GM19351 (cell line): ENCODE results near the gene CHRNE.
"Not testable (repeated sequence)": the region's sequence is repeated elsewhere in the genome, so short reads cannot be mapped to it uniquely, and the experiment has no call there.

Experiments used
- ATAC-seq: cut with Tn5 transposase; IDR thresholded peaks from one replicate; pipeline ENCODE4 v1.9.1; 2021; ENCODE audit warnings: mild to moderate bottlenecking, moderate library complexity; ENCODE audit not compliant: unreplicated experiment

The CHRNE gene

GRCh38 chr17:4891411-4892410 lies 11.2 kb downstream of the CHRNE start:
- no peak for ATAC-seq

GRCh38 chr17:4887581-4887980 lies 15.3 kb downstream of the CHRNE start:
- ATAC-seq, result no peak

DNA sequence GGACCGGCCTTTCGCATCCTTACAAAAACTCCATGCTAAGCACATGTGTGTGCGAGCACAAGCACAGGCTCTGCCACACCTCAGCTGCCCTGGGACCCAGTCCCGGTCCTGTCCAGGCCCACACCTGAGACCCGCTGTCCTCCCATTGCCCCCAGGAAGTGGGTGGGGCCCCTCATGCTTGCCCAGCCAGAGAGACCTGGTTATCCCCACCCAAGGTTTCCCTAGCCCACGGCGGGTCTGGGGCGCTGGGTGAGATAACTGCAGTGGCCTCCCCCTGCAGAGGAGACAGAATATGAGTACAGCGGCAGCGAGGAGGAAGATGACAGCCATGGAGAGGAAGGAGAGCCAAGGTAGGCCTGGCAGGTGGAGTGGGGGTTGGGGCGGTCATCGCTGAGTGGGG lies 16.1 kb downstream of the CHRNE start:
- ATAC-seq, result no peak

GRCh38 chr17:4884489-4884888 lies 18.4 kb downstream of the CHRNE start:
- ATAC-seq, result no peak

- ATAC-seq, result no peak
These were observed 20.9 kb downstream of the CHRNE start for GRCh38 chr17:4881761-4882555.

DNA sequence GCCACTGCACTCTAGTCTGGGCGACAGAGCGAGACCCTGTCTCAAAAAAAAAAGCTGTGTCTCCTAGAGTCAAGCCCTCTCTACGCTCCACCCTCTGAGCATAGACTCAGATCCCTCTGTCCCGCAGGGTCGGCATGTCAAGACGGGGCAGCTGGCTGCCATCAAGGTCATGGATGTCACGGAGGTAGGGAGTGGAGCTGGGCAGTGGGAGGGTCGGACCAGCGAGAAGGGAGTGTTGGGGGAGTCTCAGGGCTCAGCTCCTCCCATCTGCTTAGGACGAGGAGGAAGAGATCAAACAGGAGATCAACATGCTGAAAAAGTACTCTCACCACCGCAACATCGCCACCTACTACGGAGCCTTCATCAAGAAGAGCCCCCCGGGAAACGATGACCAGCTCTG lies 22.0 kb downstream of the CHRNE start:
- ATAC-seq, result no peak

DNA sequence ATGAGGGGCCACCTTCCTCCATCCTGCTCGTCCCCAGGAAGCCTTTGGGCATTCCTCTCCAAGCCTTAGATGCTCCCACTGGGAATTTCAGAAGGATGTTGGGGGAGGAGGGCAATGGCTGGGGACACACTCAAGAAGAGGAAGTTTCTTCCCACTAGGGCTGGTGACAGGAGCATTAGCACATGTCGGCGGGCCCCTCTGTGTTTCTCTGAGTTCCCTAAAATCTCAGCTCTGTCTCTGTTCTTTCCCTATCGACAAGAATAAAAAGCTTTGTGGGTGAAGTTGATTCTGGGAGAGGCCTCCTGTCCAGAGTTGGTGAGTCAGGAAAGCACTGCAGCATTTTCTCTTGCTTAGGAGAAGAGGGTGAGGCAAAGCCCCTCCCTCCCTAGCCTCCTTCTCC lies 23.3 kb downstream of the CHRNE start:
- no peak for ATAC-seq

DNA sequence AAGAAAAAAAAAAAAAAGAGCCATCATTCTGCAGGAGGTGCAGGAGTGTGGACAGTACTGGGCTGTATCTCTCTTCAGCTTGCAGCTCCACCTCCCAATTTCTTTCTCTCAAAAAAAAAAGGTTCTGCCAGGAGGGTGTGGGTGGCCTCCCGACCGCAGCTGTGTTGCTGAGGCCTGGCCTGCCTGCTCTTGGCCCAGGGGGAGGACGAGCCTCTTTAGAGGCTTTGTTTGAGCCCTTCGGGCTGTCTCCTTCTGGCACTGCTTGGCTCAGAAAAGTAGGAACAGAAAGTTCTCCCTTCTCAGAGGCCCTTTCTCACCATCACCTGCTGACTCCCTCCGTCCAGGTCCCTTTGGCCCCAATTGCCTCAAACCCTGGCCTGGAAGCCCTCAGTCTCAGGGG lies 25.8 kb downstream of the CHRNE start:
- ATAC-seq, result no peak

GRCh38 chr17:4872786-4873185 lies 30.1 kb downstream of the CHRNE start:
- no peak for ATAC-seq

DNA sequence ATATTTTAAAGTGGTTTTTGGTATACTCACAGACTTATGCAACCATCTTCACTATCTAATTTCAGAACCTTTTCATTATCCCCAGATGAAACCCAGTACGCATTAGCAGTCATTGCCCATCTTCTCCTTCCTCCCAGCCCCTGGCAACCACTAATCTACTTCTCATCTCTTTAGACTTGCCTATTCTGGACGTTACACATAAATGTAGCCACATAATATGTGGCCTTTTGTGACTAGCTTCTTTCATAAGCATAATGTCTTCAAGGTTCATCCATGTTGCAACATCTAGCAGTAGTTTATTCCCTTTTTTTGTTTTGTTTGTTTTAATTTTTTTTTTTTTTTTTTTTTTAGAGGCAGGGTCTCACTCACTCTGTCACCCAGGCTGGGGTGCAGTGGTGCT lies 32.0 kb downstream of the CHRNE start:
- ATAC-seq, result no peak

DNA sequence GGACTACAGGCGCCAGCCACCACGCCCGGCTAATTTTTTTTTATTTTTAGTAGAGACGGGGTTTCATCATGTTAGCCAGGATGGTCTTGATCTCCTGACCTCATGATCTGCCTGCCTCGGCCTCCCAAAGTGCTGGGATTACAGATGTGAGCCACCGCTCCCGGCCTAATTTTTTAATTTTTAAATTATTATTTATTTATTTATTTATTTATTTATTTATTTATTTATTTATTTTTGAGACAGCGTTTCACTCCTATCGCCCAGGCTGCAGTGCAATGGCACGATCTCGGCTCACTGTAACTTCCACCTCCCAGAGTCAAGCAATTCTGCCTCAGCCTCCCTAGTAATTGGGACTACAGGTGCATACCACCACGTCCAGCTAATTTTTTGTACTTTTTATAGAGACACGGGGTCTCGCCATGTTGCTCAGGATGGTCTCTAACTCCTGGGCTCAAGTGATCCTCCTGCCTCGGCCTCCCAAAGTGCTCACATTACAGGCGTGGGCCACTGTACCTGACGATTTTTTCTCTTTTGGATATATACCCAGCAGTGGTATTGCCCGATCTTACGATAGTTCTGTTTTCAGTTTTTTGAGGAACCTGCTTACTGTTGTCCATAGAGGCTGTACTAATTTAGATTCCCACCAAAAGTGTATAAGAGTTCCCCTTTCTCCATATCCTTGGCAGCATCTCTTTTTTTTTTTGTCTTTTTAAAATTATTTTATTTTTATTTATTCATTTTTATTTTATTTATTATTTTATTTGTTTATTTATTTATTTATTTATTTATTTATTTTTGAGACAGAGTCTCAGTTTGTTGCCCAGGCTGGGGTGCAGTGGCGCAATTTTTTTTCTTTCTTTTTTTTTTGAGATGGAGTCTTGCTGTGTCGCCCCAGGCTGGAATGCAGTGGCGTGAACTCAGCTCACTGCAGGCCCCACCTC lies 33.6 kb downstream of the CHRNE start:
- ATAC-seq, result not testable (repeated sequence)

GRCh38 chr17:4867535-4867934 lies 35.4 kb downstream of the CHRNE start:
- ATAC-seq, result not testable (repeated sequence)

- ATAC-seq, result no peak
These were observed 39.6 kb downstream of the CHRNE start for GRCh38 chr17:4863321-4863720.

DNA sequence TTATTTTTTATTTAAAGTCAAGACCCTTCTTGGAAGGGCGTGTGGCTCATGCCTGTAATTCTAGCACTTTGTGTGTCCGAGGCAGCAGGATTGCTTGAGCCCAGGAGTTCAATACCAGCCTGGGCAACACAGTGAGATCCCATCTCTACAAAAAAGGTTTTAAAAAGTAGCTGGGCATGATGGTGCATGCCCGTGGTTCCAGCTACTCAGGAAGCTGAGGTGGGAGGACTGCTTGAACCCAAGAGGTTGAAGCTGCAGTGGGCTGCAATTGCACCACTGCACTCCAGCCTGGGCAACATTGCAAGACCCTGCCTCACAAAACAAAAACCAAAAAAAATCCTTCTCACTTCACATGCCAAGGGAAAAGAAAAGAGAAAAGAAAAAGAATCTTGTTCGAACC lies 40.2 kb downstream of the CHRNE start:
- no peak for ATAC-seq

DNA sequence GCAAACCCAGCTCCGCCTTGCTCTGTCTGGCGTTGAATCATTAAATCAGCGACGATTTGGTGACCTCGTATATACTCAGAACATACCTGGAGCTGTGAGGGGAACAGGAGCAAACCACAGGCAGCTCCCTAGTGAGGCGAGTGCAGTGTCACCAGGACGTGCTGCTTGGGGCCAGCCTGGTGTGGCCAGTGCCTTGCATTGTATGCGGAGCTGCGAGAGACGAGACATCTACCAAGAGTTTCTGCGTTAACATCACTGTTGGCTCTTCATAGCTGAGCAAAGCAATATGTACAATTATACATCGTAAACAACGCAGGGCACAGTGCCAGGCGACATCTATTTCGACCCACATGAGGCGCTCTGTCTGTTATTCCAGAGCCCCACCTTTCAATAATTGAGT lies 41.8 kb downstream of the CHRNE start:
- ATAC-seq, result no peak

- no peak for ATAC-seq
These were observed 42.2 kb downstream of the CHRNE start for GRCh38 chr17:4860651-4861050.

GRCh38 chr17:4859816-4860625 lies 42.9 kb downstream of the CHRNE start:
- ATAC-seq, result no peak

- ATAC-seq, result no peak
These were observed 44.0 kb downstream of the CHRNE start for GRCh38 chr17:4858882-4859260.

- ATAC-seq, result no peak
These were observed 44.6 kb downstream of the CHRNE start for GRCh38 chr17:4858068-4858881.
